Small intestine (tissue), 4 donors: Measurements from ENCODE around the gene ANKRD39. TPM values are rescaled to one million over a fixed set of nuclear protein-coding genes. Genes with fewer than 3 reads are reported as not detected.

Experiments
- polyA plus RNA-seq, 4 donors: library from polyadenylated mRNA; stranded (reverse) in 3 of 4; unstranded in 1 of 4; fragments of 200-250 nt in 3 of 4; fragments of 120-200 nt in 1 of 4; gene quantifications; one replicate each; pipeline versions ENCODE4 v1.2.1 to v1.2.3, GENCODE V29; 2013
- donor health status: healthy with polysubstance abuse.
- donor health status: Bipolar disorder and iron deficiency.
- donor health status: healthy.

Gene ANKRD39
- polyA plus RNA-seq, 4 donors = 9.3 to 23.0 (median 16.5) TPM

Other genes with a start within 250 kb of the ANKRD39 start
- gene KANSL3, start 219.7 kb downstream of the ANKRD39 start, polyA plus RNA-seq = 10 to 100 TPM; 13.5 to 39.7 (median 18.0) TPM
- 1 to 10 TPM in 1 of 4 donors, under 1 TPM in 1, not detected in 2; 0.09 to 1.2 TPM for gene FER1L5, start 215.3 kb downstream of the ANKRD39 start, polyA plus RNA-seq
- gene LMAN2L, start 118.0 kb downstream of the ANKRD39 start, polyA plus RNA-seq = 10 to 100 TPM in 2 of 4 donors, 1 to 10 TPM in 2; 3.5 to 31.1 (median 8.3) TPM
- gene CNNM4, start 97.1 kb downstream of the ANKRD39 start, polyA plus RNA-seq = 10 to 100 TPM in 2 of 4 donors, 1 to 10 TPM in 2; 1.6 to 30.0 (median 6.8) TPM
- gene CNNM3, start 41.7 kb downstream of the ANKRD39 start, polyA plus RNA-seq = 10 to 100 TPM in 2 of 4 donors, 1 to 10 TPM in 2; 5.7 to 36.8 (median 11.3) TPM
- gene ANKRD23, start 14.0 kb downstream of the ANKRD39 start, polyA plus RNA-seq = 1 to 10 TPM; 2.2 to 4.0 (median 3.2) TPM
- gene SEMA4C, start 12.1 kb upstream of the ANKRD39 start, polyA plus RNA-seq = 10 to 100 TPM in 2 of 4 donors, 1 to 10 TPM in 1, under 1 TPM in 1; 0.45 to 26.8 (median 11.2) TPM
- gene FAM178B, start 128.6 kb upstream of the ANKRD39 start, polyA plus RNA-seq = under 1 TPM in 2 of 4 donors, not detected in 2; 0.27 to 0.34 TPM
- gene FAHD2B, start 236.9 kb upstream of the ANKRD39 start, polyA plus RNA-seq = 1 to 10 TPM in 3 of 4 donors, not detected in 1; 1.9 to 9.7 (median 6.1) TPM